ENCODE results near the gene CARS1.
"Not testable (repeated sequence)": the region's sequence is repeated elsewhere in the genome, so short reads cannot be mapped to it uniquely, and the experiment has no call there.

CARS1 gene

DNA sequence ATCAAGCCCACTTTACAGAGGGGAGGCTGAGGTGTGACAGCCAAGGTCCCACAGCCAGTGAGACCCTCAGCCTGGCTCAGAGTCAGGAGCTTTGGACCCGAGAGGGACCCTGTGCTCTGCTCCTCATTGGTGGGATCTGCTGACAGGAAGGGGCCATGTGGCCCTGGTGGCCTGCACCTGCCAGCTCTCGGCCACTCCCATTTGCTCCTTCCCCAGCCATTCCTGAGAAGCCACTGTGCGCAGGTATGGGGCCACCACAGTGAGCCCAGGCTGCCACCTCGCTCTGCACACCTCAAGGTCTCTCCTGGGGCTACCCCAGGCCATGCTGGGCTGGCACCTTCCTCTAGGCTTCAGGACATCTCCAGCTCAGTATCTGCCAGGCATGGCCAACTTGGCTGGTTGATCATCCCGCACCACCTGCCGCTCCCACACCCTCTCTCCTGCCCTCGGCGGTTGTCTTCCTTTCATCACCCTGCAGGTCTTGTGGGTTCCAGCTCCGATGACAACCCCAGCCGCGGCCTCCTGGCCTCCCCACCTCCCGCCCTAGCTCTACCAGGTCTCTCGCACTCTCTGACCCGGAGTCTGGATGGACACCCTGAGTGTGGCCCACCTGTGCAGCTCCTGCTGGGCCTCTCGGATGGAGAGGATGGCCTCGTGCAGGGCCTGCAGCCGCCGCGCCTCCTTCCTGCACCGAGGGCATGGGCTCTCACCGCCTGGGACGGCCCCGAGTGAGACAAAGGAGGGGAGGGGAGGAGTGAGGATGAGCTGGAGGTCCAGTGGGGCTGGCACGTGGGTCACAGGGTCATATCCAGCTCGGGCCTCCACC is 32.2 kb upstream of the CARS1 start:
- DNase-seq = no peak

DNA sequence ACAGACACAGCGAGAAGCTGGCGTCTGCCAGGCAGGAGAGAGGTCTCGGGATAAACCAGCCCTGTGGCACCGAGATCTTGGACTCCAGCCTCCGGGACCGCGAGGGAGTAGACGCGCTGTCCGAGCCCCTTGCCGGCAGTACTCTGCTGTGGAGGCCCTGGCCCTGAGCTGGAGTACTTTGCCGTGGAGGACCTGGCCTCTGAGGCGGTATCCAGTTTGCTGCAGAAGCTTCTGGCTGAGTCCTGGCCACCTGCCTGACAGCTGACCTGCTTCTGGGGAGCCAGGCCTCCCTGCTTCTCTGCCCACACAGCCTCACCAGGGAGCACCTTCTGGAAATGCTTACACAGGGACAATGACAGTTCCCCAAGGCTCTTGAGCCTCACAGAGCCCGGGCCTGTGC is 31.6 kb upstream of the CARS1 start:
- DNase-seq = no peak

DNA sequence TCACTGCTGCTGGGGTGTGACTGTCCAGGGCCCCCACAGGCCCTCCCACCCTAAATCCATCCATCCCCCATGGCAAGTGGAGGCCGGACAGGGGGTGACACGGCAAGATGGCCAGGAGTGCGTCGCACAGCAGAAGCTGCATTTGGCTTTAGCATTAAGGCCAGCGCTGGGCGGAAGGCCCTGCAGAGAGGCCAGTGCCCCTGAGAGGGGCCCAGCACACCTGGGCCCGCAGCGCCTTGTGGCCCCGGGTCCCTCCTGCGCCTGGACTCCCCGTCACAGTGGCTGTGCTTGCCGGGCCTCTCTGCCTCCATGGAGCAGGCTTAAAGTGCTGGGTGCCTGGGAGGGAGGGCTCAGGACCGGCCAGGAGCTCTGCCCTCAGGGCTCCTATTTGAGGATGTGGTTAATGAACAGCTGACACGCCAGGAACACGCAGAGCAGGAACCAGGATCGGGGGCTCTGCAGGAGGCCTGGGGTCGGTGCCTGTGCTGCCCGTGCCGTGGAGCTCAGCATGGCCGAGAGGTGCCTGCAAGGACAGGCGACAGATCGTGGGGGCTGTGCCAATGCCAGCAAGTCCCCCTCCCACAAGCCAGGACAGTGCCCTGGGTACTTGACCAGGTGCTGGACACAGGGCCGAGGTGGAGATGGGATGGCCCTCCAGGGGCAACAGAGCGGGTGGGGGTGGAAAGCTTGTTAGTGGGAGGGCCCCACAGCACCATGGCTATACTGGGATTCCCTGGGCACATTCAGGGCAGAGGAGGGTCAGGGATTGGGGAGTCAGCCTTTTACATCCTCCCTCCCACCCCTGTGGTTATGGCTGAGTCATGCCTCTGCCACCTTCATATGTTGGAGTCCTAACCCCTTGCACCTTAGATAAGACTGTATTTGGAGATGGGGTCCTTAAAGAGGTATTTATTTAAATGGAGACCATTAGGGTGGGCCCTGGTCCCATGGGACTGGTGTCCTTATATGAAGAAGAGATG is 30.9 kb upstream of the CARS1 start:
- DNase-seq = no peak

DNA sequence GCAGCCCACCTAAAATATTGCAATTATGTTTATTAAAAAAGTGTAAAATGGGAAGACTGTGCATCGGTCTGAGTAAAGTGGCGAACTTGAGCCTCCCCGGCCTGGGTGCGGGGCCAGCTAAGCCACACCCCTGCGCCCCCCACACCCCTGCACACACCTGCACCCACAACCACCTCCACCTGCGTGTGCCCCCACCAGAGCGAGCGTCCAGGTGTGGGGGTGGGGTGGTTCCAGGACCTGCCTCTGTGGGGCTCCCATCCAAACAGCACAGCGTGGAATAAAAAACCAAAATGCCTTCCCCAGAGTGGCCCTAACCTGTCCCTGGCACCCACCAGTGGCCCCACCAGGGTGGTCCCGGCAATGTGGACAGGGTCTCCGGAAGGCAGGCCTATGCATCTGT is 30.1 kb upstream of the CARS1 start:
- no peak for DNase-seq

DNA sequence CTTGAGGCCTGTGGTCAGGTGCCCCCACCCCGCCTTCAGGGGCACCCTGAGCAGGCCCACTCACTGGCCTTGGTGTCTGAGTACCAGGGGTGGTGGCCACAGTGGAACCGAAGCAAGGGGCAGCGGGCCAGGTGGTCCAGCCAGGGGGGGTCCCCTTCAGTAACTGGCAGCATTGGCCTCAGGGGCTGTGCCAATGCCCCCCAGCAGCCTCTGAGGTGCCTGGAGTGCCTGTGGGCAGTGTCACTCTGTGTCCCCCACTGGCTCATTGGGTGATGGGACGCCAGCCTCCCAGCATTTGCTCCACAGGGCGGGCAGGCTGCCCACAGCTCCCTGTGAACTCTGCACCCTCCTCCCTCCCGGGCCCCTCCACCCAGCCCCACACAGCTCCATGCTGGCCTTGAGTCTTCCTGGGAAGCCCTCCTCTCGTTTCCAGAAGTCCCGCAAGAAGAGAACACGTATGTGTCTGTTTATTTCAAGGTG is 29.5 kb upstream of the CARS1 start:
- DNase-seq = no peak

DNA sequence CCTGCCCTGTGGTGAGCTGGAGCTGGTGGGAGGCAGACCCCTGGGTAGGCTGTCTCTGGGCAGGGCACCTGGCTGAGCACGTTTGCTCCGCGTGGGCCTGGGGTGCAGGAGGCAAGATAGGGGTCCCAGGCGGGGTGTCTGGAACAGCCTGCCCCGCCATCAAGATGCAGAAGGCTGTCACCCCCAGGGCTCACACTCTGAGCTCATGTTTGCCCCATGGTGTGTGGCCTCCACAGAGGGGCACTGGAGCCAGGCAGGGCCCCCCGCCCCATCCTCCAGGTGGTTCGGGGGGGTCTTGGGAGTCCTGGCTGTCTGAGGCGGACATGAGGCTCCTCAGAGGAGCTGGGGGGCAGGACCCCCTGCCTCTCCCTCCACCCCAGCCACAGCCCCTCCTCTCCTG is 28.9 kb upstream of the CARS1 start:
- no peak for DNase-seq

DNA sequence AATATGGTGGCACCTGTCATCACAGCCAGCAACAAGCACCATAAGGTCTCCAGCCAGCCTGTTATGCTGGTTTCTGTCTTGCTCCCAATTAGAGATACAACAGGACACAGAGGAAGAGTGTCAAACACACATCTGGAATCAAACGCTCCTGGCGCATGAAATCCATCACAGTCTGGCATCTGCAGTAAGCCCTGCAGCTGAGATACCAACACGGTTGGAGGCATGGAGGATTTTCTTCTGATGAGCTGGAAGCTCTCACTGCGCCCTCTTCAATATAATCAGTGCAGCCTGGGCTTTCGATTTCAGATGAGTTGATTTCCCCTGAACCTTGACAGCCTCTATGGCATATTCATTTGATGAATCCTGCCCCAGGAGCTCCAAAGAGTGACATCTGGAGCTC is 27.8 kb upstream of the CARS1 start:
- DNase-seq = no peak

DNA sequence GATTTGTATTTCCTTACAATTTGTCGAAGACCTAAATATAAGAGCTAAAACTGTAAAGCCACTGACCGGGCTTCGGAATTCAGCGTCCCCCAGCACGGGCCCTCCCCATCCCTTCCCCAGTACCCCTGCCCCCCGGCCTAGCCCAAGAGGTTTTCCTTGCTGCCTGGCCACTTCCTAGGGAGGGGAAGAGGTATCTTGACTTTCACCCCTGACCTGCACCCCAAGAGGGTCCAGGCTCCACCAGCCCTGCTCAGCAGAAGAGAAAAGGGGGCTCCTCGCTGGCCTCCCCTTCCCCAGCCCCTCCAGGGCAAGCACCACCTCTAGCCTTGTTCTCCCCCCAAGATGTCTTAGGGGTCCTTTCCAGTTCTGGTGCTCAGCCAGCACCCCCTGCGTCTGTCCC is 26.1 kb upstream of the CARS1 start:
- DNase-seq = no peak

DNA sequence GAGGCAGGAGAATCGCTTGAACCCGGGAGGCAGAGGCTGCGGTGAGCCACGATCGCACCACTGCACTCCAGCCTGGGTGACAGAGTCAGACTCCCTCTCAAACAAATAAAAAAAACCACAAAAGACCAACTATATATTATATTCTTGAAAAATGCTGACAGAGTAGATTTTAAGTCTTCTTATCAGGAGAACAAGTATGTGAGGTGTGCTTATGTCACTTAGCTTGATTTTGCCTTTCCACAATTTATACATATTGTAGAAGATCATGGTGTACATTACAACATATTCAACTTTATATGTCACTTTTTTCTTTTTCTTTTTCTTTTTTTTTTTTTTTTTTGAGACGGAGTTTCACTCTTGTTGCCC is 24.1 kb upstream of the CARS1 start:
- DNase-seq = no peak

DNA sequence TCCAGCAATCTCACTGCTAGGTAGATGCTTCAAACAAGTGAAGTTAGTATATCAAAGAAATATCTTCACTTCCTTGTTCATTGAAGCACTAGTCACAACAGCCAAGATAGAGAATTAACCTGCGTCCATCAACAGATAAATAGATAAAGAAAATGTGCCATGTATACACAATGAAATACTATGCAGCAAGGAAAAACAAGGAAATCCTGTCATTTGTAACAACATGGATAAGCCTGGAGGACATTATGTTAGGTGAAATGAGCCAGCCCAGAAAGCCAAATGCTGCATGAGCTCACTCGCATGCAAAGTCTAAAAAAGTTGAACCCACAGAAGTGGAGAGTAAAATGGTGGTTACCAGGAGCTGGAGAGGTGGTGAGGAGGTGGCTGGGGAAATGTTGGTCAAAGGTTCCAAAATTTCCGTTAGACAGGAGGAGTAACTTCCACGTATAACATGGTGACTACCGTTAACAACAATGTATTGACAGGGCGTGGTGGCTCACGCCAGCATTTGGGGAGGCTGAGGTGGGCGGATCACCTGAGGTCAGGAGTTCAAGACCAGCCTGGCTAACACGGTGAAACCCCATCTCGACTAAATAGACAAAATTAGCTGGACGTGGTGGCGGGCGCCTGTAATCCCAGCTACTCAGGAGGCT is 23.6 kb upstream of the CARS1 start:
- no peak for DNase-seq

DNA sequence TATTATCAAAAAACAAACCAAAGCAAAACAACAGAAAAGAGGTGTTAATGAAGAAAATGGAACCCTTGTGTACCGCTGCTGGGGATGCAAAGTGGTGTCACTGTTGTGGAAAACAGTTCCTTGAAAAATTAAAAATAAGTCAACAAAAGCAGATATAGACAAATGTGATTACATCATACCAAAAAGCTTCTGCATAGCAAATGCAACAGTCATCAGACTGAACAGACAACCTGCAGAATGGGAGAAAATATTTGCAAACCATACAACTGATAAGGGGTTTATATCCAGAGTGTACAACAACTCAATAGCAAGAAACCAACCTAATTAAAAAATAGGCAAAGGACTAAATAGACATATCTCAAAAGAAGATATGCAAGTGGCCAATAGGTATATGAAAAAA is 22.9 kb upstream of the CARS1 start:
- no peak for DNase-seq

DNA sequence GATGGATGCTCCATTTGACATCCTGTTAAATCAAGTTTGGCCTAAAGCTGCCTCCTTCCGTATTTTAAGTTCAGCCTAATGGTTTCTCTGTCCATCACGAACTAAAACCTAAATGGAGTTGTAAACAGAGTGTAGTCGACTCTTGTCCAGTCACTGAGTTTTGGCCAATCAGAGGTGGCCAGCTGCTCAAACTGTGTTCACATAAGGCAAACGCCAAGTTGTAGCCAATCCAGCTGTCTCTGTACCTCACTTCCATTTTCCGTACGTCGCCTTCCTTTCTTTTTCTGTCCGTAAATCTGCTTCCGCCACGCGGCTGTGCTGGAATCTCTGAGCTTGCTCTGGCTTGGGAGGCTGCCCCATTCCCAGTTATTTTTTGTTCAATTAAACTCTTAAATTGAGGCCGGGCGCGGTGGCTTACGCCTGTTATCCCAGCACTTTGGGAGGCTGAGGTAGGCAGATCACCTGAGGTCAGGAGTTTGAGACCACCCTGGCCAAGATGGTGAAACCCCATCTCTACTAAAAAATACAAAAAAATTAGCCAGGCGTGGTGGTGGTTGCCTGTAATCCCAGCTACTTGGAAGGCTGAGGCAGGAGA is 20.7 kb upstream of the CARS1 start:
- DNase-seq = no peak

DNA sequence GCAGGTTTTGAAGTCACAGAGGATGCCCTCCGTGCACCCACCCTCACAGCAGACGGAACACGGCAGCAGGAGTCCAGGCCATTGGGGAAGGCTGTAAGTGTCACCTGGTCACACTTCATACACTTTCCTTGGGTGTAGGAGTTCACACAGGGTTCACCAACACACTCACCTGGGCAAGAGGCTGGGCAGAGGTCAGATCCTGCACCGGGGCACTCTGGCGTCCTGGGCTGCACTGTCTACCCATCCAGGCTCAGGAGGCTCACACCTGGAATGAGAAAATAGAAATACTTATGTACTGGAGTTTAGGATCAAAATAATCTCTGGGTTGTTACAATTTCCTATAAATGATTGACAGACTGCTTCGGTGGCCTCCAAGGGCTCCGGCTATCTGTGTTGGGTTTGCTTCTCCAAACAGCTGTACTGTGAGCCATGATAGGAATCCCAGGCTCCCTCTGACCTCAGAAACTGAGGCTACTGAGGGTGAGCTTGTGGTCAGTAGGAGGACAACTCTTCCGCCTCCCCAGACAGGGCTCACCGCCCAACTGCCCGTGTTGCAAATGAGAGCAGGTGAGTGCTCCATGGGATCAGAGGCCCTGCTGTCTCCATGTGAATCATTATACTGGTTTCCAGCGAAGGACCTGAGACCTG is 20.1 kb upstream of the CARS1 start:
- DNase-seq = no peak

DNA sequence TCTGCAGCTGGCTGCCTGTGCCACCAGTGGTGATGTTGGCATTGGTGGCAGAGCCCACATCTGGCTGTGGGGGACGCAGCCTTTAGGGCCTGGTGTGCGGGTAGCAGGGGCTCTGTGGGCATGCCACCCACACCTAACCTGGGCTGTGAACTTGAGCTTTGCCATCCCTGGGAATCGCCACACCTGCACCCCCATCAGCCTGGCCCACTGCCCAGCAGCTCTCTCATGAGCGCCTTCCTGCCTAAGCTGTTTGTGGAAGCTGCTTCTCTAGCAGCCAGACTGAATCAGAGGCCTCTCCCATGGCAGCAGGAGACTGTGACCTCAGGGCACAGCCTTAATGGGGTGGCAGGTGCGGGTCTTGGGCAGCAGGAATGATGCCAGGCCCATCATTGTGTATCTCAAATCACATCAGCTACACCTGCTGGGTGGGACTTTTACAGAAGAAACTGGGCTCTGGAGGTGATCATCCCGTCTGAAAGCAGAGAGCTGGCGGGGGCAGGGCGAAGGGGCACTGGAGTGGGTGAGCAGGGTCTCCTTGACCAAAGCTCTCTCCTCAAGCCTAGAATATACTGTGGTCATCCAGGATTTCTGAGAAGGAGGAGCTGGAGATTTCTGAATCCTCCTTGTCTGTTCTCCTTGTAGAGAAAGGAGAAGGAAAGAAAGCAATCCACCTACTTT is 17.8 kb upstream of the CARS1 start:
- DNase-seq = no peak

DNA sequence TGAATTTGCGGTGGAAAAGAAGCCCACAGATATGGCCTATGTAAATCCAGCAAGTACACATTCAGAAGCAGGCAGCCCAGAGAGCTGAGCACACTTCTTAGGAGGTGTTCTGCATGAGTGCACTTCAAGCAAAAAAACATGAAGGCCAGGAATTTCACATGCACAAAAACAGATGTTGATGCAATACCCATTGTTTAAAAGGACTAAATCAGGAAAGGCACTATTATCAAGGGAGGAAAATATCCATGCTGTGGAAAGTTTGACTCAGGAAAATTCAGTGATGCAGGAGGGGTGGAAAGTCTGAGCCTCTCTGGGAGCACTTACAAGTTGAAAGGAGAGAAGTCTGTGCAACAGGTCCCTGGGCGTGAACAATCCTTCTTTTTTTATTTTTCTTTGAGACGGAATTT is 15.8 kb upstream of the CARS1 start:
- no peak for DNase-seq

DNA sequence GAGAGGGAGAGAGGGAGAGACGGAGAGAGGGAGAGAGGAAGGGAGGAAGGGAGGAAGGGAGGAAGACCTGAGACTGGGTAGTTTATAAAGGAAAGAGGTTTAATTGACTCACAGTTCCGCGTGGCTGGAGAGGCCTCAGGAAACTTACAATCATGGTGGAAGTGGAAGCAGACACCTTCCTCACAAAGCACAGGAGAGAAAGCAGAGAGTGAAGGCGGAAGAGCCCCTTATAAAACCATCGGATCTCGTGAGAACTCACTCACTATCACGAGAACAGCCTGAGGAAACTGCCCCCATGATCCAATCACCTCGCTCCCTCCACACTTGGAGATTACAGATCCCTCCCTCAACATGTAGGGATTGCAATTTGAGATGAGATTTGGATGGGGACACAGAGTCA is 12.2 kb upstream of the CARS1 start:
- no peak for DNase-seq

DNA sequence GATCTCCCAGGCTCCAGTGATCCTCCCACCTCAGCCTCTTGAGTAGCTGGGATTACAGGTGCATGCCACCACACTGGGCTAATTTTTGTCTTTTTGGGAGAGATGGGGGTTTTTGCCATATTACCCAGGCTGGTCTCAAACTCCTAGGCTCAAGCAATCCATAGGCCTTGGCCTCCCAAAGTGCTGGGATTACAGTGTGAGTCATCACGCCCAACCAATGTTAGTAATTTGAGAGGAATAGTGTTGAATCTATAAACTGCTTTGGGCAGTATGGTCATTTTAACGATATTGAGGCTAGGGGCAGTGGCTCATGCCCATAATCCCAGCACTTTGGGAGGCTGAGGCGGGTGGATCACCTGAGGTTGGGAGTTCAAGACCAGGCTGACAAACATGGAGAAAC is 9.1 kb upstream of the CARS1 start:
- DNase-seq = not testable (repeated sequence)

DNA sequence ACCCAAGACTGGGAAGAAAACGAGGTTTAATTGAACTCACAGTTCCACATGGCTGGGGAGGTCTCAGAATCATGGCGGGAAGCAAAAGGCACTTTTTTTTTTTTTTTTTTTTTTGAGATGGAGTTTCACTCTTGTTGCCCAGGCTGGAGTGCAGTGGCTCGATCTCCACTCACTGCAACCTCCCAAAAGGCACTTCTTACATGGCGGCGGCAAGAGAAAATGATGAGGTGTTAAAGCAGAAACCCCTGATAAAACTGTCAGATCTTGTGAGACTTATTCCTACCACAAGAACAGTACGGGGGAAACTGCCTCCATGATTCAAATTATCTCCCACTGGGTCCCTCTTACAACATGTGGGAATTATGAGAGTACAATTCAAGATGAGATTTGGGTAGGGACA is 7.5 kb upstream of the CARS1 start:
- not testable (repeated sequence) for DNase-seq

DNA sequence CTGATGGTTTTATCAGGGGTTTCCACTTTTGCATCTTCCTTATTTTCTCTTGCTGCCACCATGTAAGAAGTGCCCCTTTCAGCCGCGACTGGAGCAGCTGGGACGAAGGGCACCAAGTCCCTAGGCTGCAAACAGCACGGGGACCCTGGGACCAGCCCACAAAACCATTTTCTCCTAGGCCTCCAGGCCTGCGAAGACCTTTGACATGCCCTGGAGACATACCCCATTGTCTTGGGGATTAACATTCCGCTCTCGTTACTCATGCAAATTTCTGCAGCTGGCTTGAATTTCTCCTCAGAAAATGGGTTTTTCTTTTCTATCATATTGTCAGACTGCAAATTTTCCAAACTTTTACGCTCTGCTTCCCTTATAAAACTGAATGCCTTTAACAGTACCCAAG is 6.7 kb upstream of the CARS1 start:
- DNase-seq = not testable (repeated sequence)

DNA sequence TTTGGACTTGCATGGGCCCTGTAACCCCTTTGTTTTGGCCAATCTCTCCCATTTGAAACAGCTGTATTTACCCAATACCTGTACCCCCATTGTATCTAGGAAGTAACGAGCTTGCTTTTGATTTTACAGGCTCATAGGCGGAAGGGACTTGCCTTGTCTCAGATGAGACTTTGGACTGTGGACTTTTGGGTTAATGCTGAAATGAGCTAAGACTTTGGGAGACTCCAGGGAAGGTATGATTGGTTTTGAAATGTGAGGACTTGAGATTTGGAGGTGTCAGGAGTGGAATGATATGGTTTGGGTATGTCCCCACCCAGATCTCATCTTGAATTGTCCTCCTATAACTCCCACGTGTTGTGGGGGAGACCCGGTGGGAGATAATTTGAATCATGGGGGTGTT is 6.2 kb upstream of the CARS1 start:
- not testable (repeated sequence) for DNase-seq

DNA sequence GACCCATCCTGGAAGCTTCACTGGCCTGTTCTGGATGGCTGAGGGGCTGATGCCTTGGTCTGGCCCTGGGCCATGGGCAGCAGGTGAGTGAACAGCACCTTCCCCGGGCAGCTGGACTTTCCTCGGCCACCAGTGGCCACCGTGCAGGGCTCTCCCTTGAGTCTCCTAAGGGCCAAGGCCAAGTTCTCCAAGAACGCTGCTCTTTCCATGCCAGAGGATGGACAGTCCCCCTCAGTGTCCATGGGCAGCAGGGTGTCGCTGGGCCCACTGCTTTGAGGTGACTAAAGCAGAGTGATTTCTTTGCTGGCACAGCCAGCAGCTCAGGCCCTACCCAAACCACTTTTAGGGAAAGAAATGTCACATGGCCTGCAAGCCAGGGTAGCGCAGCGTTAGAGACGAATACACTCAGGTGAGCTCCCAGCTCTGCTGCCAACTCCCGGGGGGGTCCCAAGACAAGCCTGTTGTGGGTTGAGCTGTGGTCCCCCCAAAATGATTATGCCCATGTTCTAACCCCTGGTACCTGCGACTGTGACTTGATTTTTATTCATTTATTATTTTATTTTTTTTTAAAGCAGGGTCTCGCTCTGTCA is 3.3 kb upstream of the CARS1 start:
- DNase-seq = no peak

Measured in T-helper 1 cell (primary cell).